ENCODE data around the gene PTPRT.

PTPRT gene

GRCh38 chr20:43185901-43186300, 3.8 kb downstream of the PTPRT start:
- no peak for DNase-seq
- Mint-ChIP-seq H3K4me1 (peaks cover 7% of the 10 kb centered on the region), H3K4me3 (no peak overlapping the region), H3K9me3 (no peaks in the 10 kb centered on the region), H3K27me3 (ENCODE audit: low read depth, poor library complexity) (peaks cover 60% of the 10 kb centered on the region), H3K36me3 (ENCODE audit: low read depth) (no peaks in the 10 kb centered on the region), H3K27ac (no peak overlapping the region)
- no peak for TF ChIP-seq CTCF (IDR thresholded peaks at IDR 0.05)

GRCh38 chr20:43183536-43184070, 6.1 kb downstream of the PTPRT start:
- Mint-ChIP-seq H3K27me3 (ENCODE audit: low read depth, poor library complexity) (peaks cover 43% of the 10 kb centered on the region), H3K27ac (no peak overlapping the region), H3K36me3 (ENCODE audit: low read depth) (no peaks in the 10 kb centered on the region), H3K4me3 (no peak overlapping the region), H3K9me3 (no peaks in the 10 kb centered on the region), H3K4me1 (peaks cover 7% of the 10 kb centered on the region)
- no peak for TF ChIP-seq CTCF (IDR thresholded peaks at IDR 0.05)
- no peak for DNase-seq

- peaks cover 14% of the 10 kb centered on the region for H3K9me3 Mint-ChIP-seq
- H3K27ac Mint-ChIP-seq = no peak overlapping the region
- no peaks in the 10 kb centered on the region for H3K4me1 Mint-ChIP-seq
- no peak for TF ChIP-seq CTCF (IDR thresholded peaks at IDR 0.05)
- H3K4me3 Mint-ChIP-seq = no peak overlapping the region
- H3K36me3 Mint-ChIP-seq (ENCODE audit: low read depth) = no peaks in the 10 kb centered on the region
- H3K27me3 Mint-ChIP-seq (ENCODE audit: low read depth, poor library complexity) = peaks cover 5% of the 10 kb centered on the region
- DNase-seq = no peak
These were observed 11.6 kb downstream of the PTPRT start for GRCh38 chr20:43178080-43178479.

GRCh38 chr20:43176726-43177125, 13.0 kb downstream of the PTPRT start:
- DNase-seq = no peak

GRCh38 chr20:43171930-43172329, 17.8 kb downstream of the PTPRT start:
- no peak overlapping the region for H3K27ac Mint-ChIP-seq
- no peak overlapping the region for H3K4me3 Mint-ChIP-seq
- no peak for TF ChIP-seq CTCF (IDR thresholded peaks at IDR 0.05)
- peaks cover 5% of the 10 kb centered on the region for H3K9me3 Mint-ChIP-seq
- DNase-seq = no peak
- no peaks in the 10 kb centered on the region for H3K36me3 Mint-ChIP-seq (ENCODE audit: low read depth)
- H3K27me3 Mint-ChIP-seq (ENCODE audit: low read depth, poor library complexity) = peaks cover 15% of the 10 kb centered on the region
- H3K4me1 Mint-ChIP-seq = no peaks in the 10 kb centered on the region

More at GRCh38 chr20:43176726-43177125, 13.0 kb downstream of the PTPRT start:
- no peaks in the 10 kb centered on the region for H3K36me3 Mint-ChIP-seq (ENCODE audit: low read depth)
- peaks cover 7% of the 10 kb centered on the region for H3K27me3 Mint-ChIP-seq (ENCODE audit: low read depth, poor library complexity)
- H3K27ac Mint-ChIP-seq = no peak overlapping the region
- peaks cover 14% of the 10 kb centered on the region for H3K9me3 Mint-ChIP-seq
- no peak overlapping the region for H3K4me3 Mint-ChIP-seq
- H3K4me1 Mint-ChIP-seq = no peaks in the 10 kb centered on the region
- no peak for TF ChIP-seq CTCF (IDR thresholded peaks at IDR 0.05)

GRCh38 chr20:43170771-43171170, 18.9 kb downstream of the PTPRT start:
- no peak for DNase-seq
- Mint-ChIP-seq H3K27me3 (ENCODE audit: low read depth, poor library complexity) (peaks cover 19% of the 10 kb centered on the region), H3K27ac (no peak overlapping the region), H3K9me3 (no peaks in the 10 kb centered on the region), H3K4me1 (no peaks in the 10 kb centered on the region), H3K4me3 (no peak overlapping the region), H3K36me3 (ENCODE audit: low read depth) (no peaks in the 10 kb centered on the region)
- TF ChIP-seq CTCF (IDR thresholded peaks at IDR 0.05) = no peak

All from nephron progenitor cell (in vitro differentiated cells).